ENCODE measurements around the gene PLXNA2.

Gene PLXNA2

GRCh38 chr1:208180421-208180820 lies 63.8 kb downstream of the PLXNA2 start:
- no peak for DNase-seq (ENCODE audit: low read depth)

GRCh38 chr1:208179961-208180409 lies 64.2 kb downstream of the PLXNA2 start:
- no peak for DNase-seq (ENCODE audit: low read depth)

DNA sequence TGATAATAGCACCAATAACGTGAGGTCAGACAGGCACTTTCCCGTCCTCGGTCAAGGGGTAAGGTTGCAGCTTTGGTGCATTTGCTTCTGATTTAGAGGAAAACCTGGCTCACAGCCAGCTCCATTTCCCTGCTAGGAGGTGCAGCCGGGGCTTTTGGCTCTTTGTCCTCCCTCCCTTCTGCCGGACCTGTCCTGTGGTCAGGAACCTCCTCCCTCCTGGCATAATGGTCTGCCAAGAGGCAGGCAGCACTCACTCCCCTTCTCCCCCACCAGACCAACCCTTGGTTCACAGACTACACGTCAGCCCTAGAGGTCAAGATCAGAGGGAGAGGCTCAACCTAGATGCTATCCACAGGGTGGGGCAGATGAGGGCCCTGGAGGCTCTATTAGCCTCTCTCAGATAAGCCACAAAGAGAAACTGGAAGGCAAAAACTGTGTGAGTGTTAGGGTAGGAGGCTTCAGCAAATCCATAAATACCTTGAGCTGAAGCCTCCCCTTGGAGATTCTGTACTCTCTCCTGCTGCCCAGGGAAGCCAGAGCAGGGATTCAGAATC lies 64.8 kb downstream of the PLXNA2 start:
- no peak for DNase-seq (ENCODE audit: low read depth)

- DNase-seq (ENCODE audit: low read depth), result no peak
Observed at GRCh38 chr1:208178091-208178529, 66.1 kb downstream of the PLXNA2 start.

- DNase-seq (ENCODE audit: low read depth), result no peak
Observed at GRCh38 chr1:208177656-208178055, 66.5 kb downstream of the PLXNA2 start.

DNA sequence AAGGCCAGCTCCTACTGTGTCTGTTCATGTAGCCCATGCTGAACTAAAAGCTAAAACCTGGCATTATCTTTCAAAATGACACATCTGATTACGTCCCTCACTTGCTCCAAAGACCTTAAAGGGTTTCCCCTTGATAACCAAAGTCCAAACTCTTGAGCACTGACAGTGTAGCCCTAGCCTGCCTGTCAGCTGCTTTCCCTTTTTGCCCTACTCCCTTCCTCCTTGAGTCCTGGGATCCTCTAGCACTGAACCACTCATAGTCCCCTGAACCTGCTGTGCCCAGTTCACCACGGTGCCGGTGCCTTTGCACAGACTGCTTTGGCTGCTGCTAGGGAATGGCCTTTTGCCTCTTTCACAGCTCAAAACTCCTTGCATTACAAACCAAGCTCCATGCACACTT lies 67.5 kb downstream of the PLXNA2 start:
- DNase-seq (ENCODE audit: low read depth), result no peak

DNA sequence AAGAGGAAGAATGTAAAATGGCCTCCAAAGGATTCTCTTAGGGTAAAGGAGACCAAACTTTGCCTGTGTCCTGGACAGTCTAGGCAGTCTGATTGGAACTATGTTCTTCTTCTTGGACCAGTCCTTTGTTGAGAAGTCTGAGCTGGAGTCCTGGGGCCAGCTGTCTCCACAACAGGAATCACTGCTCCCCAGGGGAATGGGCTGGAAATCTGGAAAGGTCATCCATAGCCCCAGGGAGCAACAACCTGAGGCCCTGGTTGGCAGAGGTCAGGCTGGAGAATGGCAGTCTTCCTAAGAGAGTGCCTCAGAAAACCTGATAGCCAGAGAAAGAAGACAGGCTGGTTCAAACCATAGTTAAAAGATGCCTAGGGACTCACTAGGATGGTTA lies 68.7 kb downstream of the PLXNA2 start:
- no peak for DNase-seq (ENCODE audit: low read depth)

DNA sequence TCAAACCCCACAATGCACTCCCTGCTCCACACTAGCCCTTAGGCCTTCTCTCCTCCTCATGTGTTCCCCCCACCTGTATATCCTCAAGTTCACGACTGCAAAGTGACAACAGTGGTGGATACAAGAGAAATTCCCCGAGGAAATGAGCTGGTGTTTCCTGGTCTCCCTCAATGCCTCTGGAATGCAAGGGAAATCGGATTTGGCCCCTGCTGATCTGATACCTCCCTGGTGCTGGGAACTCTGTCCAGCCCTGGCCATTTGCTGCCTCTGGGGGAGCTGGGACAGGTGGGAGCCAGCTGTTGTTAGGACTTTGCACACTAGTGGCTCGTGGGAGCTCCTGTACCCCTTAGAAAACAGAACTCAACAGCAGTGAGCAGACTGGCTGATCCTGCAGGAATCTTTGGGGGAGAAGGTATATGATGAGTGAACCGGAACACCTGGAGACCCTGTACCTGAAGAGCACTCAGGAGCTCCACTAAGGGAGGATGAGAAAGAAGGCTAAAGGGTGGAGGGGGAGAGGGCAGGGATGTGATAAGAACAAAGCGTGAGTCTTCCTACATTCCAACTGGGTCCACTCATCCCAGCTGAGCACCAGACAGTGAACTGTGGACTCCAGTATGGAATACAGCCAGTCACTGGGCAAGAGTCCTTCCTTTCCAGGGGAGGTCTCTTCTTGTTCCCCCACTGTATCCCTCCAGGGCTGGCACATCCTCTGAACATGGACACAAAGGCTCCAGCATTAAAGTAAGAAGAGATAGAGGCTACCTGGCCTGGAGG lies 69.3 kb downstream of the PLXNA2 start:
- no peak for DNase-seq (ENCODE audit: low read depth)

DNA sequence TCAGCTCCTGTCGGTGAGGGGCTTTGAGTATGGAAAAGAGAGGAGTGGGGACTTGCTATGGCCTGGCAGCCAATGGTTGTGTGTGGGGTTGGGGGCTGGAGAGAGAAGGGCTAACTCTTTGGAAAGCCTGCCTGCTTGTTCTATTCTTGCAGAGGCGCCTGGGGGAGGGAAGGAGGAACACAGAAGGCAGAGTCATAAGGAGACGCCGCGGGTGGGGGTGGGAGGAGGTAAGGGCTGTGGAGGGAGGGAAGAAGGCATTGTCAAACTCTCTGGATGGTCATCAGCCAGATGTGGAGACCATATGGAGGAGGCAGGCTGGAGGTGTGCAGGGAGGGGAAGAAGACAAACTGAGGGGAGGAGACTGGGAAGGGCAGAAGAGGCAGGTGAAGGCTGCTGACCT lies 70.0 kb downstream of the PLXNA2 start:
- no peak for DNase-seq (ENCODE audit: low read depth)

DNA sequence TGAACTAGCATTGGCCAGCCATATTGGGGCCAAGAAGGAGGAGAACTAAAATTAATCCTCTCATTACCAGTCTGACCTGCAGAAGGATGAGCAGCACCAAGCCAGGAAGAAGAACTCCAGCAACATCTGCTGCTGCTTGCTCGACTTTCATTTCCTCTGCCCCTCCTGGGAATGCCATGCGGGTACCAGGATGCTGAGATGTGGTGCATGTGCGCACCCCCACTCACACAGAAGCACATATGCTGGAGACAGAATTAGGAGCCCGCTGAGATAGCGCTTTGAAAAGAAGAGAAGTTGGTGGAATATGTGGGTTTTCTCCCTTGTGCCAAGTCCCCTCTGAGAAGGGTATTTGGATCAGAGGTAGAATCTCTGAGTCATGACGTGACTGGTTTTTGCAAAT lies 70.4 kb downstream of the PLXNA2 start:
- DNase-seq (ENCODE audit: low read depth), result no peak

DNA sequence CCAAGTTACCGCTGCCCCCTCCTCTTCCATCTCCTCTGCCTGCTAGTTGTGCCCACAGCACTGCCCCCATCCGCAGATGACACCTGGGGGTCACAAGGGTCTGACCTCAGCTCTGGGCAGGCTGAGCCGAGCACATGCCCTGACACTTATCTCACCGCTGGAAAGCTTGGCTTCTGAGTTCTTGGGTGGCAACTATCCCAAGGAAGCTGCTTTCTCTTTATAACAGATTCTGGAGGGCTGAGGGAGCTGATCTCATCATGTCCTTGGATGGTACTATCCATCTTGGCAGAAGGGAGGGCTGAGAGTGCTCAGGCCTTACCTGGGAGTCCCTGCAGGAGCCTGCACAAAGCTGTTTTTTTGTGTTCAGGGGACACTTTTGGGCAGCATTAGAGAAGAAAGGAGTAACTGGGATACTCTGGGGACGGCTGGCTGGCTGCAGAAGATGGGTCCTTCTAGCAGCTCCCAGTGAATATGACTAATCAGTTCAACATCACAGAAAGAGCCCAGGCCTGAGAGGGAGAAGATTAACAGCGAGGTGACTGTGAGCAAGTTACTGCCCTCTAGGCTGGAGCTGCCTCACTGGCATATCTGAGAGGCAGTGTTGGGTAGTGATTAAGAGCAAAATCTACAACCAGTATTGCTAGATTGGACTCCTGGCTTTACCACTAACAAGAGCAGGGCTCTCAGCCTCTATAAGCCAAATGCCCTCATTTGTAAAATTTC lies 71.6 kb downstream of the PLXNA2 start:
- no peak for DNase-seq (ENCODE audit: low read depth)

- no peak for DNase-seq (ENCODE audit: low read depth)
Observed at GRCh38 chr1:208171616-208172422, 72.4 kb downstream of the PLXNA2 start.

GRCh38 chr1:208170252-208170651 lies 73.9 kb downstream of the PLXNA2 start:
- no peak for DNase-seq (ENCODE audit: low read depth)

DNA sequence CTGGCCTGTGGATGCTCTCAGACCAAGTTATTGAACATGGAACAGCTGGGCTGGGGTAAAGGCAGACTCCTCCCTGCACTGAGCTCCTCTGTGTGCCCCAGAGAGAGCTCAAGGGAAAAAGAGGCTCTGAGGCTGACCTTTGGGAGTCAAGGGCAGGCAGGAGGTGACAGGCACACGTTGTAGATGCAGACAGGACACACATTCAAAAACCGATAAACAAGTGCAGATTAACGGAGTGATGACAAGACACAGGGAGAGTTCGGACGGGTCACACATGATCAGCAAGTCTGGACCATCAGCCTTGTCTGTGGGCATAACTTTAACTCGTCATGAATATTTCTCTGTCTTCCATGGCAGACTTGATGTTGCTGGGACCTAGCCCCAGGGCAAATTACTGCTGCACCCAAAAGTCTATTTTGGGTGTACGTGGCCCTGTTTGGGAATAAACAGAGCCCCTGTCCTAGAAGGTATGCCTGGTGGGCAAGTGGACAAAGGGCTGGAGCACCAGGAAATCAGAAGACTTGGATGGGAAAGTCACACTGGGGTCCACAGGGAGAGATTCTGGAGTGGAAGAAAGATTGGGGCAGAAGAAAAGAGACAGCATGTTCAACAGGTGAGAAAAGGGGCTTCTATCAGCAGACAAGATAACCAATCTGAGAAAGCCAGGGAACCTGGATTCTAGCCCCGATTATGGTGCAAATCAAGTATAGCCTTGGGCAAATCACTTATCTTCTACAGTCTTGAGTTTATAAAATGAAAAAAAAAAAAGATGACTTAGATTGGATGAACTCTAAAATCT lies 74.9 kb downstream of the PLXNA2 start:
- no peak for DNase-seq (ENCODE audit: low read depth)

- DNase-seq (ENCODE audit: low read depth), result no peak
Observed at GRCh38 chr1:208167261-208167869, 76.8 kb downstream of the PLXNA2 start.

DNA sequence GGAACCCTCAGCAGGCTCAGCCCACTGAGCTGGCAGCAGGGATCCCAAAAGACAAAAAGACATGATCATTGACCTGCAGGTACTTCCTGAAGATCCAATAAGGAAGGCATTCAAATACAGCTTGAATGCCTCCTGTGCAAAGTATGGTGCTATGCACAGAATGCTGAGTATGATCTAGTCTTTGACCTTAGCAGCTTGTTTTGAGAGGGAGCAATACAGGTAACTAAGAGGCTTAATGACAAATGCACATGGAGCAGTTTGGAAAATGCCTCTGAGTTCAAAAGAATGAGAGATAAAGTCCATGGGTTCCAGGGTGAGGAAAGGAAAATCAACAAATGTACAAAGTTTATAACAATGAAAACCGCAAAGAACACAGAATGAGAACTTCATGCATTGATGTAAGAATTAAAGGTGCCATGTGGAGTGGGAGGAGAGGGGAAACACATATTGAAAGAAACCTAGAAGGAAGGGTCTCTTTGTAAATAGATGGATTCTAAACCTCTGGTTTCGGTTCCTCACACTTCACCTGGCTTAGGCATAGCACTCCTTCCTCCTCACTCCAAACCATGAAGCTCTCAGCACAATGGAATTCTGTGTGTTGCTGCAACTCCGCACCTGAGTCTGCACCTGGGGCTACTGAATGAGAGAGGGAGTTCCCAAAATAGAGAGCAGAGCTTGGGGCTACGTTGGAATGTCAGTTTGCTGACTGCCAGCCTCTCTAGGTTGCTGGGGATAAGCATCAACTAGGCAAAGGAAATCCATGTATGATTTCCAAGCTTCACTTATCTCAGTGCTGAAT lies 77.6 kb downstream of the PLXNA2 start:
- DNase-seq (ENCODE audit: low read depth), result no peak

GRCh38 chr1:208165659-208166058 lies 78.5 kb downstream of the PLXNA2 start:
- DNase-seq (ENCODE audit: low read depth), result no peak

DNA sequence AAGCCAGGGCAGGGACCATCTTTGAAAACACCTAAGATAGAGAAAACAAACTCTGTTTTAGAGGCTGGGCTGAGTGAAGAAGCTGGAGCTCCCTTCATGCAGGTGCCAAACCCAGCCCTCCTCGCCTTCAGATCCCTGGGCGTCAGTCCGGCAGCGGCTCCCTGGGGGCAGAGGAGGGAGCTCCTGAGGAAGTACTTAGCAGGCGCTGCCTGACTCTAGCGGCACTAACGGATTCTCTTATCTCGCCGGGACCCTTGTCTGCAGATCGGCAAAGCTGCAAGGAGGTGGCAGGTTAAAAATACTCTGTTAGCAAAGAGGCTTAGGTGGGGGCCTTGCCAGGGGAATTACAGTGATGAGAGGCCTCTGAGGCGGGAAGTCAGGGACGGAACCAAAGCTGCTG lies 79.6 kb downstream of the PLXNA2 start:
- no peak for DNase-seq (ENCODE audit: low read depth)

- no peak for DNase-seq (ENCODE audit: low read depth)
Observed at GRCh38 chr1:208163539-208163938, 80.6 kb downstream of the PLXNA2 start.

DNA sequence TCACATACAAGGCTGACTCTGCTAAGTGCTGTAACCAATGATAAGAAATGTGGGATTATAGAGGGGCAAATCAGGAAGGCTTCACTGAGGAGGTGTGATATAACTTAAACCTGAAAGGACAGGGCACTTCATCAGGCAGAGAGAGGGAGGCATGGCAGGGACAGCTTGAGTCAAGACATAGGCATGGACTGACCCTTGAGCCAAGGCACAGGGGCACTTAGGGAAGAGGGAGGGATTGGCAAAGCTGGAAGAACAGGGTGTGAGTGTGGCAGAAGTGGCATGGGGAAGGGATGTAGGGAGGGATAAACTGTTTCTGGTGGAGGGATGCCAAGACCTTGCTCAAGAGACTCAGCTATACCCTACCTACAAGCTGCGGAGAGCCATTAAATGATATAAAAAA lies 81.3 kb downstream of the PLXNA2 start:
- no peak for DNase-seq (ENCODE audit: low read depth)

All from stimulated activated CD8-positive, alpha-beta memory T cell treated with anti-CD3 and anti-CD28 coated beads, Interleukin-15, amount 100 ng/mL, for 1 hour (primary cell).